Ovary (tissue), 3 donors: ENCODE results near the gene ATG16L2.

Source experiments
- CTCF ChIP-seq, 3 donors: fragments of 450-650 bp in 2 of 3; fragments of 200-600 bp in 1 of 3; IDR thresholded peaks; one replicate each; pipeline versions ENCODE4 v1.5.1 to v1.8.0; 2016 to 2022; ENCODE audit warnings: antibody characterized with exemption in 3 of 3, mild to moderate bottlenecking in 1 of 3
- EP300 ChIP-seq: sonication (generic); formaldehyde crosslinking; IDR thresholded peaks from one replicate; pipeline ENCODE4 v1.6.1; 2017; ENCODE audit warnings: antibody characterized with exemption
- donor health status: DM: no; HTN: no; CAD: no.

- no peak for TF ChIP-seq EP300
- TF ChIP-seq CTCF (IDR thresholded peaks at IDR 0.05) = no peak
Measured at GRCh38 chr11:72832301-72833082, 18.3 kb downstream of the ATG16L2 start.
